ENCODE measurements around the gene METTL25. TPM values are rescaled to one million over a fixed set of nuclear protein-coding genes. Genes with fewer than 3 reads are reported as not detected.

The METTL25 gene
- polyA plus RNA-seq, 1 donor (not counting 4 experiments of a cell fraction or from before 2014, with no cell fraction given): 6.0 TPM

DNA sequence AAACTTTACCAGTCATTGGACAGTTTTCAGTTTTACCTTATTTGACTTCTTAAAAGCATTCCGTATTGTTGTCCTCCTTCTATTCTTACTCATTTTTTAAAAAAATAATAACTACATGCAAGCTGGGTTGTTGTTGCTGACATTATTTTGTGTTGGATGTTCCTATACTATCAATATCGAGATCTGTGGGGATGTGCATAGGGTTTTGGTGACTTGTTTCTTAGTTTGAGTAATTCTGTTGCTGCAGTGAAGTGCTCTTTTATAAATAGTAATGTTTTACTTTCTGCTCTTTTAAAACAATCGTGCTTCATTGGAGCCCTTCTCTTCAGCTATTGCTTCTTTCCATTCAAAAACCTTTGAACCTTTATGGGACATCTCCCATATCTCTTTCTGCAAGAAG lies 79.4 kb downstream of the METTL25 start:
- H2AFZ ChIP-seq (ENCODE audit: control insufficient read depth, low read length): no peak overlapping the region
- no peak overlapping the region for H3K4me3 ChIP-seq (ENCODE audit: control insufficient read depth in 2 of 3, extremely low read depth in 1 of 3, insufficient read depth in 2 of 3, low read depth in 1 of 3, low read length in 3 of 3)
- no peaks in the 10 kb centered on the region for H3K27me3 ChIP-seq (ENCODE audit: control insufficient read depth, extremely low read depth, insufficient read depth, low read length)
- no peak overlapping the region for H3K27ac ChIP-seq (ENCODE audit: control insufficient read depth, insufficient read depth, low read length)
- H3K4me2 ChIP-seq (ENCODE audit: control insufficient read depth, extremely low read depth, insufficient read depth, low read depth, low read length): no peak overlapping the region
- dilution Hi-C loops (cut with MboI; ENCODE audit: extremely low pct_ligation_motif_present, low sequenced_read_pairs): no loop called here
- H3K9ac ChIP-seq (ENCODE audit: control insufficient read depth, extremely low read depth, insufficient read depth, low read length): no peak overlapping the region
- H3K9me1 ChIP-seq (ENCODE audit: control insufficient read depth, extremely low read depth, insufficient read depth, low read length): no peaks in the 10 kb centered on the region
- H3K4me1 ChIP-seq (ENCODE audit: control insufficient read depth, extremely low read depth, insufficient read depth, low read length): no peaks in the 10 kb centered on the region
- DNase-seq (ENCODE audit: low read depth, low spot score) (no peak), FAIRE-seq (no peak)
- H4K20me1 ChIP-seq (ENCODE audit: control insufficient read depth, extremely low read depth, insufficient read depth, low read length): no peaks in the 10 kb centered on the region
- TF ChIP-seq, protein P1, sequence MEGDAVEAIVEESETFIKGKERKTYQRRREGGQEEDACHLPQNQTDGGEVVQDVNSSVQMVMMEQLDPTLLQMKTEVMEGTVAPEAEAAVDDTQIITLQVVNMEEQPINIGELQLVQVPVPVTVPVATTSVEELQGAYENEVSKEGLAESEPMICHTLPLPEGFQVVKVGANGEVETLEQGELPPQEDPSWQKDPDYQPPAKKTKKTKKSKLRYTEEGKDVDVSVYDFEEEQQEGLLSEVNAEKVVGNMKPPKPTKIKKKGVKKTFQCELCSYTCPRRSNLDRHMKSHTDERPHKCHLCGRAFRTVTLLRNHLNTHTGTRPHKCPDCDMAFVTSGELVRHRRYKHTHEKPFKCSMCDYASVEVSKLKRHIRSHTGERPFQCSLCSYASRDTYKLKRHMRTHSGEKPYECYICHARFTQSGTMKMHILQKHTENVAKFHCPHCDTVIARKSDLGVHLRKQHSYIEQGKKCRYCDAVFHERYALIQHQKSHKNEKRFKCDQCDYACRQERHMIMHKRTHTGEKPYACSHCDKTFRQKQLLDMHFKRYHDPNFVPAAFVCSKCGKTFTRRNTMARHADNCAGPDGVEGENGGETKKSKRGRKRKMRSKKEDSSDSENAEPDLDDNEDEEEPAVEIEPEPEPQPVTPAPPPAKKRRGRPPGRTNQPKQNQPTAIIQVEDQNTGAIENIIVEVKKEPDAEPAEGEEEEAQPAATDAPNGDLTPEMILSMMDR (optimal IDR thresholded peaks at IDR 0.05 in 1 of 3, IDR thresholded peaks at IDR 0.05 in 1 of 3, conservative IDR thresholded peaks at IDR 0.05 in 1 of 3; ENCODE audit: extremely low read depth in 1 of 3, insufficient read depth in 2 of 3, low read length in 3 of 3): no peak
- TF ChIP-seq EZH2 (IDR thresholded peaks at IDR 0.05; ENCODE audit: low read length): no peak
- no peaks in the 10 kb centered on the region for H3K36me3 ChIP-seq (ENCODE audit: control insufficient read depth in 2 of 2, extremely low read depth in 1 of 2, insufficient read depth in 2 of 2, low read length in 2 of 2)
- H3K79me2 ChIP-seq (ENCODE audit: control insufficient read depth, insufficient read depth, low read length): no peaks in the 10 kb centered on the region
- no peaks in the 10 kb centered on the region for H3K9me3 ChIP-seq (ENCODE audit: control insufficient read depth, low read depth, low read length)

DNA sequence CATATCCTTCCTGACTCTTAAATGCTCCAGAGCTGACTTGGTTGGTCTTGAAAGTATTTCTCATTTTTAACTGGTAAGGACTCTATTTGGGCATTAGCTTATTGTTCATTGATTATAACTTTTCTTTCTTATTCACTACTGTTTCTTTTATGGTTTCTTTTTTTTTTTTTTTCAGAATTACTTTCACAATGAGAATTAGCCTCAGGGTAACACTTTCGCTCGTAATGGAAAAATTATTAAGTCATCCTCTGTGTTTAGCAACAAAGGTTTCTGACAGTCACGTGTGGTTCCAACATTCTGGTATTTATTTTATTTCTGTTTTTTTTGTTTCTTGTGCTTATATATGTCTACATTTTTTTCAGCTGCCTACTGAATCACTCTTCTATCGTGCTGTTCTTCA lies 80.0 kb downstream of the METTL25 start:
- dilution Hi-C loops (cut with MboI; ENCODE audit: extremely low pct_ligation_motif_present, low sequenced_read_pairs): no loop called here

More for the DNA sequence above, 80.0 kb downstream of the METTL25 start:
- H3K4me2 ChIP-seq (ENCODE audit: control insufficient read depth, extremely low read depth, insufficient read depth, low read depth, low read length): no peak overlapping the region
- DNase-seq (ENCODE audit: low read depth, low spot score) (no peak), FAIRE-seq (no peak)
- peak overlapping the region; percentile 19 for H2AFZ ChIP-seq (ENCODE audit: control insufficient read depth, low read length)
- no peaks in the 10 kb centered on the region for H3K36me3 ChIP-seq (ENCODE audit: control insufficient read depth in 2 of 2, extremely low read depth in 1 of 2, insufficient read depth in 2 of 2, low read length in 2 of 2)
- TF ChIP-seq, protein P1 (optimal IDR thresholded peaks at IDR 0.05 in 1 of 3, IDR thresholded peaks at IDR 0.05 in 1 of 3, conservative IDR thresholded peaks at IDR 0.05 in 1 of 3; ENCODE audit: extremely low read depth in 1 of 3, insufficient read depth in 2 of 3, low read length in 3 of 3): no peak
- TF ChIP-seq EZH2 (IDR thresholded peaks at IDR 0.05; ENCODE audit: low read length): no peak
- no peaks in the 10 kb centered on the region for H3K79me2 ChIP-seq (ENCODE audit: control insufficient read depth, insufficient read depth, low read length)
- H3K9me1 ChIP-seq (ENCODE audit: control insufficient read depth, extremely low read depth, insufficient read depth, low read length): no peaks in the 10 kb centered on the region
- H3K9me3 ChIP-seq (ENCODE audit: control insufficient read depth, low read depth, low read length): no peaks in the 10 kb centered on the region
- H3K4me3 ChIP-seq (ENCODE audit: control insufficient read depth in 2 of 3, extremely low read depth in 1 of 3, insufficient read depth in 2 of 3, low read depth in 1 of 3, low read length in 3 of 3): no peak overlapping the region
- no peak overlapping the region for H3K9ac ChIP-seq (ENCODE audit: control insufficient read depth, extremely low read depth, insufficient read depth, low read length)
- H3K27ac ChIP-seq (ENCODE audit: control insufficient read depth, insufficient read depth, low read length): no peak overlapping the region
- no peaks in the 10 kb centered on the region for H3K4me1 ChIP-seq (ENCODE audit: control insufficient read depth, extremely low read depth, insufficient read depth, low read length)
- H3K27me3 ChIP-seq (ENCODE audit: control insufficient read depth, extremely low read depth, insufficient read depth, low read length): no peaks in the 10 kb centered on the region
- H4K20me1 ChIP-seq (ENCODE audit: control insufficient read depth, extremely low read depth, insufficient read depth, low read length): no peaks in the 10 kb centered on the region
